Measurements from ENCODE around the gene USP17L20. TPM values are rescaled to one million over a fixed set of nuclear protein-coding genes. Genes with fewer than 3 reads are reported as not detected.
"Not testable (repeated sequence)": the region's sequence is repeated elsewhere in the genome, so short reads cannot be mapped to it uniquely, and the experiment has no call there.

The USP17L20 gene
- total and polyA plus RNA-seq, 2 donors (not counting 1 experiment from before 2014, with no cell fraction given): not detected

DNA sequence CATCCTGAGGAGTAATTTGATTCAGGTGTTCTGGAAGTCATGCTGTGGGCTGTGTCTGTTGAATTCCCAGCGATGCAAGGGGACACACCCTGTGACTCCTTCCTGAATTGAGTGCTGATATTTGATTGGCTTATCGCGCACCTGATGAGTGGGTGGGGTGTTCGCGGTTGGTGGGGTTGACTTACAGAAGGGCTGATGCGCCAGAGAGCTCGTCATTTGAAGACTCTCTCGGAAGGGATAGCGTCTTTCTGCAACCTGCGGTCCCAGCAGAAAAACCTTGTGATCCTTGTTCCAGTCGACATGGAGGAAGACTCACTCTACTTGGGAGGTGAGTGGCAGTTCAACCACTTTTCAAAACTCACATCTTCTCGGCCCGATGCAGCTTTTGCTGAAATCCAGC, 38.1 kb upstream of the USP17L20 start, which contains the start of gene USP17L12:
USP17L12 (plus strand) TSS at position 301 of the 400 bp plus-strand sequence; CDS start at position 301, 0 bp downstream.
- H3K36me3 ChIP-seq (replicated peaks in 1 of 2; ENCODE audit: control extremely low read depth in 1 of 2, control insufficient read depth in 1 of 2, extremely low read depth in 1 of 2, insufficient read depth in 2 of 2, low read length in 1 of 2); H3K27ac ChIP-seq (ENCODE audit: low read length in 2 of 2); H3K4me1 ChIP-seq (ENCODE audit: control insufficient read depth in 2 of 2, insufficient read depth in 2 of 2, low read length in 2 of 2); H3K4me3 ChIP-seq (ENCODE audit: control extremely low read depth in 1 of 5, extremely low read depth in 1 of 5, insufficient read depth in 1 of 5, low read depth in 2 of 5, low read length in 4 of 5); H3K4me2 ChIP-seq (replicated peaks; ENCODE audit: low read depth, low read length, poor library complexity, severe bottlenecking); intact Hi-C loops (cut with micrococcal nuclease); ATAC-seq (ENCODE audit: low read depth); H3K9ac ChIP-seq (ENCODE audit: low read length); POLR2A ChIA-PET; H3K4me3 Mint-ChIP-seq; H2AFZ ChIP-seq (ENCODE audit: insufficient read depth, low read depth, low read length, poor library complexity, severe bottlenecking); H3K27me3 Mint-ChIP-seq; H3K9me3 ChIP-seq (ENCODE audit: control extremely low read depth in 1 of 3, control insufficient read depth in 2 of 3, insufficient read depth in 1 of 3, low read length in 2 of 3); H3K27ac Mint-ChIP-seq; H3K9me3 Mint-ChIP-seq (ENCODE audit: insufficient read depth); H3K79me2 ChIP-seq (ENCODE audit: control insufficient read depth, insufficient read depth, low read length); CTCF ChIA-PET; DNase-seq; H4K20me1 ChIP-seq (ENCODE audit: control insufficient read depth, insufficient read depth, low read length, poor library complexity, severe bottlenecking); H3K27me3 ChIP-seq (replicated peaks in 1 of 4; ENCODE audit: control extremely low read depth in 1 of 4, control insufficient read depth in 3 of 4, insufficient read depth in 4 of 4, low read length in 3 of 4); H3K4me1 Mint-ChIP-seq: not testable (repeated sequence)
- no CpG with 5 or more reads among the region's 13 CpGs for WGBS (ENCODE audit: insufficient coverage)

DNA sequence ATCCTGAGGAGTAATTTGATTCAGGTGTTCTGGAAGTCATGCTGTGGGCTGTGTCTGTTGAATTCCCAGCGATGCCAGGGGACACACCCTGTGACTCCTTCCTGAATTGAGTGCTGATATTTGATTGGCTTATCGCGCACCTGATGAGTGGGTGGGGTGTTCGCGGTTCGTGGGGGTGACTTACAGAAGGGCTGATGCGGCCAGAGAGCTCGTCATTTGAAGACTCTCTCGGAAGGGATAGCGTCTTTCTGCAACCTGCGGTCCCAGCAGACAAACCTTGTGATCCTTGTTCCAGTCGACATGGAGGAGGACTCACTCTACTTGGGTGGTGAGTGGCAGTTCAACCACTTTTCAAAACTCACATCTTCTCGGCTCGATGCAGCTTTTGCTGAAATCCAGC, 33.3 kb upstream of the USP17L20 start, which contains the start of gene USP17L13:
USP17L13 (plus strand) TSS at position 301 of the 400 bp plus-strand sequence; CDS start at position 301, 0 bp downstream.
- ATAC-seq (ENCODE audit: low read depth); DNase-seq; H3K27ac Mint-ChIP-seq; intact Hi-C loops (cut with micrococcal nuclease); H4K20me1 ChIP-seq (ENCODE audit: control insufficient read depth, insufficient read depth, low read length, poor library complexity, severe bottlenecking); POLR2A ChIA-PET; H3K36me3 ChIP-seq (replicated peaks in 1 of 2; ENCODE audit: control extremely low read depth in 1 of 2, control insufficient read depth in 1 of 2, extremely low read depth in 1 of 2, insufficient read depth in 2 of 2, low read length in 1 of 2); H3K9me3 Mint-ChIP-seq (ENCODE audit: insufficient read depth); H3K27me3 ChIP-seq (replicated peaks in 1 of 4; ENCODE audit: control extremely low read depth in 1 of 4, control insufficient read depth in 3 of 4, insufficient read depth in 4 of 4, low read length in 3 of 4); H3K79me2 ChIP-seq (ENCODE audit: control insufficient read depth, insufficient read depth, low read length); H3K4me2 ChIP-seq (replicated peaks; ENCODE audit: low read depth, low read length, poor library complexity, severe bottlenecking); H3K4me3 ChIP-seq (ENCODE audit: control extremely low read depth in 1 of 5, extremely low read depth in 1 of 5, insufficient read depth in 1 of 5, low read depth in 2 of 5, low read length in 4 of 5); H3K4me1 ChIP-seq (ENCODE audit: control insufficient read depth in 2 of 2, insufficient read depth in 2 of 2, low read length in 2 of 2); H3K4me1 Mint-ChIP-seq; H3K9ac ChIP-seq (ENCODE audit: low read length); H2AFZ ChIP-seq (ENCODE audit: insufficient read depth, low read depth, low read length, poor library complexity, severe bottlenecking); H3K27ac ChIP-seq (ENCODE audit: low read length in 2 of 2); H3K27me3 Mint-ChIP-seq; CTCF ChIA-PET; H3K4me3 Mint-ChIP-seq; H3K9me3 ChIP-seq (ENCODE audit: control extremely low read depth in 1 of 3, control insufficient read depth in 2 of 3, insufficient read depth in 1 of 3, low read length in 2 of 3): not testable (repeated sequence)
- no CpG with 5 or more reads among the region's 14 CpGs for WGBS (ENCODE audit: insufficient coverage)

DNA sequence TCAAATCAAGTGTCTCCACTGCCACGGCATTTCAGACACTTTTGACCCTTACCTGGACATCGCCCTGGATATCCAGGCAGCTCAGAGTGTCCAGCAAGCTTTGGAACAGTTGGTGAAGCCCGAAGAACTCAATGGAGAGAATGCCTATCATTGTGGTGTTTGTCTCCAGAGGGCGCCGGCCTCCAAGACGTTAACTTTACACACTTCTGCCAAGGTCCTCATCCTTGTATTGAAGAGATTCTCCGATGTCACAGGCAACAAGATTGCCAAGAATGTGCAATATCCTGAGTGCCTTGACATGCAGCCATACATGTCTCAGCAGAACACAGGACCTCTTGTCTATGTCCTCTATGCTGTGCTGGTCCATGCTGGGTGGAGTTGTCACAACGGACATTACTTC, 27.7 kb upstream of the USP17L20 start:
- H3K79me2 ChIP-seq (ENCODE audit: control insufficient read depth, insufficient read depth, low read length); H3K27me3 ChIP-seq (replicated peaks in 1 of 4; ENCODE audit: control extremely low read depth in 1 of 4, control insufficient read depth in 3 of 4, insufficient read depth in 4 of 4, low read length in 3 of 4); H3K36me3 ChIP-seq (replicated peaks in 1 of 2; ENCODE audit: control extremely low read depth in 1 of 2, control insufficient read depth in 1 of 2, extremely low read depth in 1 of 2, insufficient read depth in 2 of 2, low read length in 1 of 2); H3K27me3 Mint-ChIP-seq; H3K4me1 Mint-ChIP-seq; H3K27ac Mint-ChIP-seq; H3K9me3 ChIP-seq (ENCODE audit: control extremely low read depth in 1 of 3, control insufficient read depth in 2 of 3, insufficient read depth in 1 of 3, low read length in 2 of 3); H3K9ac ChIP-seq (ENCODE audit: low read length); H3K4me3 ChIP-seq (ENCODE audit: control extremely low read depth in 1 of 5, extremely low read depth in 1 of 5, insufficient read depth in 1 of 5, low read depth in 2 of 5, low read length in 4 of 5); H4K20me1 ChIP-seq (ENCODE audit: control insufficient read depth, insufficient read depth, low read length, poor library complexity, severe bottlenecking); H3K27ac ChIP-seq (ENCODE audit: low read length in 2 of 2); H3K9me3 Mint-ChIP-seq (ENCODE audit: insufficient read depth); H3K4me3 Mint-ChIP-seq; H3K4me1 ChIP-seq (ENCODE audit: control insufficient read depth in 2 of 2, insufficient read depth in 2 of 2, low read length in 2 of 2); DNase-seq; H3K4me2 ChIP-seq (replicated peaks; ENCODE audit: low read depth, low read length, poor library complexity, severe bottlenecking); intact Hi-C loops (cut with micrococcal nuclease); POLR2A ChIA-PET; H2AFZ ChIP-seq (ENCODE audit: insufficient read depth, low read depth, low read length, poor library complexity, severe bottlenecking); CTCF ChIA-PET; ATAC-seq (ENCODE audit: low read depth): not testable (repeated sequence)
- WGBS (ENCODE audit: insufficient coverage): no CpG with 5 or more reads among the region's 8 CpGs

DNA sequence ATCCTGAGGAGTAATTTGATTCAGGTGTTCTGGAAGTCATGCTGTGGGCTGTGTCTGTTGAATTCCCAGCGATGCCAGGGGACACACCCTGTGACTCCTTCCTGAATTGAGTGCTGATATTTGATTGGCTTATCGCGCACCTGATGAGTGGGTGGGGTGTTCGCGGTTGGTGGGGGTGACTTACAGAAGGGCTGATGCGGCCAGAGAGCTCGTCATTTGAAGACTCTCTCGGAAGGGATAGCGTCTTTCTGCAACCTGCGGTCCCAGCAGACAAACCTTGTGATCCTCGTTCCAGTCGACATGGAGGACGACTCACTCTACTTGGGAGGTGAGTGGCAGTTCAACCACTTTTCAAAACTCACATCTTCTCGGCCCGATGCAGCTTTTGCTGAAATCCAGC, 23.8 kb upstream of the USP17L20 start, which contains the start of gene USP17L15:
USP17L15 (plus strand) TSS at position 301 of the 400 bp plus-strand sequence; CDS start at position 301, 0 bp downstream.
- H3K4me1 Mint-ChIP-seq; DNase-seq; H2AFZ ChIP-seq (ENCODE audit: insufficient read depth, low read depth, low read length, poor library complexity, severe bottlenecking); H3K4me3 Mint-ChIP-seq; H3K27ac ChIP-seq (ENCODE audit: low read length in 2 of 2); H3K36me3 ChIP-seq (replicated peaks in 1 of 2; ENCODE audit: control extremely low read depth in 1 of 2, control insufficient read depth in 1 of 2, extremely low read depth in 1 of 2, insufficient read depth in 2 of 2, low read length in 1 of 2); H4K20me1 ChIP-seq (ENCODE audit: control insufficient read depth, insufficient read depth, low read length, poor library complexity, severe bottlenecking); H3K27ac Mint-ChIP-seq; H3K9me3 ChIP-seq (ENCODE audit: control extremely low read depth in 1 of 3, control insufficient read depth in 2 of 3, insufficient read depth in 1 of 3, low read length in 2 of 3); POLR2A ChIA-PET; H3K27me3 ChIP-seq (replicated peaks in 1 of 4; ENCODE audit: control extremely low read depth in 1 of 4, control insufficient read depth in 3 of 4, insufficient read depth in 4 of 4, low read length in 3 of 4); H3K27me3 Mint-ChIP-seq; H3K4me1 ChIP-seq (ENCODE audit: control insufficient read depth in 2 of 2, insufficient read depth in 2 of 2, low read length in 2 of 2); ATAC-seq (ENCODE audit: low read depth); H3K9me3 Mint-ChIP-seq (ENCODE audit: insufficient read depth); H3K4me3 ChIP-seq (ENCODE audit: control extremely low read depth in 1 of 5, extremely low read depth in 1 of 5, insufficient read depth in 1 of 5, low read depth in 2 of 5, low read length in 4 of 5); CTCF ChIA-PET; H3K79me2 ChIP-seq (ENCODE audit: control insufficient read depth, insufficient read depth, low read length); H3K9ac ChIP-seq (ENCODE audit: low read length); intact Hi-C loops (cut with micrococcal nuclease); H3K4me2 ChIP-seq (replicated peaks; ENCODE audit: low read depth, low read length, poor library complexity, severe bottlenecking): not testable (repeated sequence)
- WGBS (ENCODE audit: insufficient coverage): no CpG with 5 or more reads among the region's 15 CpGs

All from B cell (primary cell).